Endothelial cell of umbilical vein (primary cell): ENCODE measurements around the gene CLEC16A. TPM values are rescaled to one million over a fixed set of nuclear protein-coding genes. Genes with fewer than 3 reads are reported as not detected.
A peak's percentile ranks its signal among the peaks of the same experiment; 100 is the strongest.

Experiments
- BruUV-seq: library from RNA; stranded (reverse); fragments of 400-500 nt; replicated peaks from 2 replicates; lab custom pipeline; 2021; lab: Mats Ljungman, UMichigan
- CTCF ChIA-PET: fragments of 300-600, 350-600 bp; sonication (Branson Sonifier 250); formaldehyde crosslinking; loops from one replicate; lab custom pipeline; 2021; ENCODE audit warnings: antibody characterized with exemption, inconsistent platforms; lab: Charles Lee
- POLR2A ChIA-PET: fragments of 300-600, 350-600 bp; sonication (Branson Sonifier 250); formaldehyde crosslinking; loops from one replicate; lab custom pipeline; 2021; ENCODE audit warnings: antibody characterized with exemption, inconsistent platforms; lab: Charles Lee
- DNase-seq: peaks from one replicate; pipeline ENCODE4 v3.0.0-alpha.2; 2011; ENCODE audit warnings: low read depth, low spot score
- FAIRE-seq: peaks from 2 replicates; lab custom pipeline; 2011; peaks lifted over from hg19 to GRCh38; lab: Jason Lieb, UNC
- H2AFZ ChIP-seq: 2 replicates; pipeline ENCODE4 v1.6.0; 2012; ENCODE audit warnings: low read depth, low read length, control low read depth, inconsistent platforms
- H3K27ac ChIP-seq: 2 replicates; pipeline ENCODE4 v1.5.1; 2011; ENCODE audit warnings: low read depth, mild to moderate bottlenecking, control low read depth, low read length, moderate library complexity; ENCODE audit not compliant: insufficient read depth
- H3K27me3 ChIP-seq, 2 experiments: 2 replicates each; pipeline versions ENCODE4 v1.6.0 to v1.6.1; 2011; ENCODE audit warnings: low read length in 2 of 2, mixed read lengths in 1 of 2; ENCODE audit not compliant: control insufficient read depth in 2 of 2, insufficient read depth in 2 of 2
- H3K36me3 ChIP-seq, 2 experiments: 2 replicates in 1 of 2; 3 replicates in 1 of 2; pipeline ENCODE4 v1.5.1; 2011; ENCODE audit warnings: low read length in 2 of 2, mild to moderate bottlenecking in 1 of 2, moderate library complexity in 1 of 2; ENCODE audit not compliant: control insufficient read depth in 2 of 2, insufficient read depth in 2 of 2; ENCODE audit errors: extremely low read depth in 1 of 2
- H3K4me1 ChIP-seq: 3 replicates; pipeline ENCODE4 v1.5.1; 2011; ENCODE audit warnings: mild to moderate bottlenecking, low read length; ENCODE audit not compliant: control insufficient read depth, insufficient read depth; ENCODE audit errors: extremely low read depth
- H3K4me2 ChIP-seq: 2 replicates; pipeline ENCODE4 v1.6.1; 2011; ENCODE audit warnings: low read length, control low read depth, mixed read lengths; ENCODE audit not compliant: insufficient read depth
- H3K4me3 ChIP-seq, 3 experiments: fragments of 200-600 bp in 1 of 3; sonication (generic), shearing (Covaris generic) in 1 of 3; replicated peaks in 1 of 3; 2 replicates each; pipeline ENCODE4 v1.5.1; 2011 to 2016; ENCODE audit warnings: control low read depth in 3 of 3, low read length in 3 of 3, mild to moderate bottlenecking in 2 of 3, inconsistent platforms in 1 of 3, low read depth in 1 of 3, moderate library complexity in 1 of 3; ENCODE audit not compliant: insufficient read depth in 1 of 3
- H3K79me2 ChIP-seq: 2 replicates; pipeline ENCODE4 v1.6.0; 2012; ENCODE audit warnings: low read length, inconsistent platforms; ENCODE audit not compliant: control insufficient read depth, insufficient read depth
- H3K9ac ChIP-seq: replicated peaks from 2 replicates; pipeline ENCODE3; 2011; ENCODE audit warnings: low read length, control low read depth; ENCODE audit not compliant: insufficient read depth; ENCODE audit errors: extremely low read depth
- H3K9me1 ChIP-seq: replicated peaks from 3 replicates; pipeline ENCODE4 v1.6.0; 2011; ENCODE audit warnings: mild to moderate bottlenecking, low read length; ENCODE audit not compliant: control insufficient read depth, insufficient read depth; ENCODE audit errors: extremely low read depth
- H3K9me3 ChIP-seq: replicated peaks from 2 replicates; pipeline ENCODE4 v1.5.1; 2012; ENCODE audit warnings: low read length, inconsistent platforms; ENCODE audit not compliant: control insufficient read depth, insufficient read depth
- H4K20me1 ChIP-seq: replicated peaks from 2 replicates; pipeline ENCODE3; 2011; ENCODE audit warnings: mild to moderate bottlenecking, low read length; ENCODE audit not compliant: control insufficient read depth, insufficient read depth; ENCODE audit errors: extremely low read depth
- EZH2 ChIP-seq: IDR thresholded peaks from 2 replicates; pipeline ENCODE4 v1.6.1; 2012; ENCODE audit warnings: borderline replicate concordance, low read depth, mild to moderate bottlenecking, moderate library complexity, low read length, inconsistent platforms; ENCODE audit not compliant: severe bottlenecking
- FOS ChIP-seq: IDR thresholded peaks from 2 replicates; pipeline ENCODE4 v1.6.1; 2011; ENCODE audit warnings: mild to moderate bottlenecking, low read length, moderate library complexity, borderline replicate concordance; ENCODE audit not compliant: insufficient read depth
- GATA2 ChIP-seq: IDR thresholded peaks from 2 replicates; pipeline ENCODE4 v1.7.0; 2011; ENCODE audit warnings: low read depth, mild to moderate bottlenecking, moderate library complexity, mixed read lengths, low read length; ENCODE audit not compliant: insufficient read length, insufficient read depth
- JUN ChIP-seq: IDR thresholded peaks from 2 replicates; pipeline ENCODE4 v1.6.1; 2011; ENCODE audit warnings: borderline replicate concordance, low read depth; ENCODE audit not compliant: insufficient read length, insufficient read depth
- MYC ChIP-seq: IDR thresholded peaks from one replicate; pipeline ENCODE4 v1.6.1; 2011; ENCODE audit warnings: mild to moderate bottlenecking, low read depth, low read length
- POLR2A ChIP-seq: IDR thresholded peaks from 2 replicates; pipeline ENCODE4 v1.6.1; 2012; ENCODE audit warnings: low read depth, mild to moderate bottlenecking, control low read depth, low read length
- POLR2AphosphoS5 ChIP-seq: IDR thresholded peaks from 2 replicates; pipeline ENCODE4 v1.6.1; 2012; ENCODE audit warnings: low read depth, mild to moderate bottlenecking, control low read depth, low read length, moderate library complexity; ENCODE audit not compliant: insufficient read depth
- dilution Hi-C: fragments of 300-500 bp; cut with MboI; formaldehyde crosslinking; loops from one replicate; pipeline ENCODE4 v1.15.0; 2019; ENCODE audit warnings: low sequenced_read_pairs; ENCODE audit not compliant: extremely low pct_ligation_motif_present
- intact Hi-C: fragments of 100-400 bp; cut with micrococcal nuclease; formaldehyde crosslinking; loops from one replicate; pipeline ENCODE4 v1.10.0; 2022
- polyA plus RNA-seq, 4 experiments: library from polyadenylated mRNA; depleted of rRNA in 3 of 4; stranded (reverse) in 3 of 4; unstranded in 1 of 4; fragments of >200 nt; gene quantifications; 2 replicates each; pipeline versions ENCODE4 v1.2.1 to v1.2.3, GENCODE V29; 2011 to 2012; ENCODE audit warnings: missing spikeins in 1 of 4
- total RNA-seq: library from RNA; stranded (reverse); gene quantifications from 2 replicates; pipeline ENCODE4 v1.2.3, GENCODE V29; 2021
- TF ChIP-seq, protein P1 (sequence below): IDR thresholded peaks from 2 replicates; pipeline ENCODE4 v1.6.1; 2011; ENCODE audit not compliant: insufficient read depth, insufficient read length
- TF ChIP-seq, protein P2 (sequence below), 2 donors: IDR thresholded peaks; 1 replicate in 1 of 2; 2 replicates in 1 of 2; pipeline ENCODE4 v1.5.1; 2011; ENCODE audit warnings: low read length in 2 of 2, mild to moderate bottlenecking in 2 of 2, moderate library complexity in 2 of 2, control low read depth in 1 of 2, inconsistent platforms in 1 of 2, low read depth in 1 of 2; ENCODE audit not compliant: insufficient read depth in 1 of 2; ENCODE audit errors: extremely low read depth in 1 of 2

CLEC16A gene
- total and polyA plus RNA-seq, 2 donors (not counting 3 experiments of a cell fraction or from before 2014, with no cell fraction given), result 11.4 to 23.3 TPM

DNA sequence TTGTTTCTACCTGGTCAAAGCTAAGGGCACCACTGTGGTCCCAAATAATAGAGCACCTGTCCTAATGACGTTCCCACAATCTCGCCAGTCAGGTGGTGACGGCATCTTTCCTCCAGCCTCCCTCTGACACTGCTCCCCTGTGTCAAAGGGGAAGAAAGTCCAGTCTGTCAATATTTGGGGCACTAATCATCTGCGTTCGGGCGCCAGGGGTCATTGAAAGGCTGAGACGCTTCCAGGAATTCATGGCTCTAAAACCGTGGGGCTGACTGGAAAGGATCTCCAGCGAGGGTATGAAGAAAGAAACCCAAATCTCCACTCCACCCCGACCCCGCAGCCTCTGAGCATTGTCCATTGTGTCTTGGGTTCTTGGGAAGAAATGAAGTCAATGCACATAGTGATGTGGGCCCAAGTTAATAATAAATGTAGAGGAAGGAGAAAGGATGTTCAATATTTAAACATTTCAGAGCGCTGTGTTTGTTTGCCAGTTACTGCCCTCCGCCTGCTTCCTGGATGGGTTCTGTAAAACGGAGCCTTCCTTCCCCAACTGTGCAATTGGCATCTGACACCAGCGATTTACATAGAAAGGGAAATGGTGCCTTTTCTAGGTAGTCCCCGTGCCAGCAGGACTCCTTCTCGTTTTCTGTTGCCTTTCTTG, 208.4 kb downstream of the CLEC16A start:
- no peaks in the 10 kb centered on the region for H3K79me2 ChIP-seq
- no peak overlapping the region for H3K9ac ChIP-seq
- no peaks in the 10 kb centered on the region for H3K36me3 ChIP-seq
- H4K20me1 ChIP-seq, result no peaks in the 10 kb centered on the region
- H3K9me1 ChIP-seq, result no peaks in the 10 kb centered on the region
- ChIA-PET CTCF (no interaction called here), POLR2A (no interaction called here)
- H2AFZ ChIP-seq, result no peak overlapping the region
- H3K4me2 ChIP-seq, result no peak overlapping the region
- no peaks in the 10 kb centered on the region for H3K27me3 ChIP-seq
- TF ChIP-seq, protein P1, sequence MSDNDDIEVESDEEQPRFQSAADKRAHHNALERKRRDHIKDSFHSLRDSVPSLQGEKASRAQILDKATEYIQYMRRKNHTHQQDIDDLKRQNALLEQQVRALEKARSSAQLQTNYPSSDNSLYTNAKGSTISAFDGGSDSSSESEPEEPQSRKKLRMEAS, result no peak
- TF ChIP-seq FOS, result no peak
- TF ChIP-seq, protein P2, sequence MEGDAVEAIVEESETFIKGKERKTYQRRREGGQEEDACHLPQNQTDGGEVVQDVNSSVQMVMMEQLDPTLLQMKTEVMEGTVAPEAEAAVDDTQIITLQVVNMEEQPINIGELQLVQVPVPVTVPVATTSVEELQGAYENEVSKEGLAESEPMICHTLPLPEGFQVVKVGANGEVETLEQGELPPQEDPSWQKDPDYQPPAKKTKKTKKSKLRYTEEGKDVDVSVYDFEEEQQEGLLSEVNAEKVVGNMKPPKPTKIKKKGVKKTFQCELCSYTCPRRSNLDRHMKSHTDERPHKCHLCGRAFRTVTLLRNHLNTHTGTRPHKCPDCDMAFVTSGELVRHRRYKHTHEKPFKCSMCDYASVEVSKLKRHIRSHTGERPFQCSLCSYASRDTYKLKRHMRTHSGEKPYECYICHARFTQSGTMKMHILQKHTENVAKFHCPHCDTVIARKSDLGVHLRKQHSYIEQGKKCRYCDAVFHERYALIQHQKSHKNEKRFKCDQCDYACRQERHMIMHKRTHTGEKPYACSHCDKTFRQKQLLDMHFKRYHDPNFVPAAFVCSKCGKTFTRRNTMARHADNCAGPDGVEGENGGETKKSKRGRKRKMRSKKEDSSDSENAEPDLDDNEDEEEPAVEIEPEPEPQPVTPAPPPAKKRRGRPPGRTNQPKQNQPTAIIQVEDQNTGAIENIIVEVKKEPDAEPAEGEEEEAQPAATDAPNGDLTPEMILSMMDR (IDR thresholded peaks at IDR 0.05; ENCODE audit: extremely low read depth in 1 of 2, insufficient read depth in 1 of 2, low read depth in 1 of 2, low read length in 2 of 2), result no peak
- TF ChIP-seq MYC, result no peak
- no peak for TF ChIP-seq EZH2
- TF ChIP-seq POLR2AphosphoS5, result no peak
- no peak for TF ChIP-seq JUN
- TF ChIP-seq GATA2, result no peak
- TF ChIP-seq POLR2A, result no peak
- no peaks in the 10 kb centered on the region for H3K9me3 ChIP-seq
- dilution Hi-C loops, result no loop called here
- no peaks in the 10 kb centered on the region for H3K4me1 ChIP-seq
- peak; percentile 15 for DNase-seq
- no TSS peak for BruUV-seq
- H3K27ac ChIP-seq, result no peak overlapping the region
- peak; percentile 53 for FAIRE-seq
- intact Hi-C loops, result no loop called here
- no peak overlapping the region for H3K4me3 ChIP-seq
